B cell (primary cell): ENCODE results near the gene ABCA1. TPM values are rescaled to one million over a fixed set of nuclear protein-coding genes. Genes with fewer than 3 reads are reported as not detected.

Source experiments
- ATAC-seq: fragments of 200-7000 bp; cut with Tn5 transposase; one replicate; pipeline ENCODE4 v1.10.0; 2021; ENCODE audit warnings: low read depth, mild to moderate bottlenecking, moderate number of reproducible peaks, moderate library complexity
- CTCF ChIA-PET: fragments of 350-600 bp; sonication (Branson Sonifier 250); formaldehyde crosslinking; loops from one replicate; lab custom pipeline; 2021; ENCODE audit warnings: antibody characterized with exemption, inconsistent platforms; lab: Charles Lee
- POLR2A ChIA-PET: fragments of 350-600 bp; sonication (Branson Sonifier 250); formaldehyde crosslinking; loops from one replicate; lab custom pipeline; 2021; ENCODE audit warnings: antibody characterized with exemption; lab: Charles Lee
- DNase-seq: peaks from one replicate; pipeline ENCODE4 v3.0.0; 2013
- H2AFZ ChIP-seq: 2 replicates; pipeline ENCODE4 v1.6.1; 2012; ENCODE audit warnings: mild to moderate bottlenecking, low read depth, low read length; ENCODE audit not compliant: insufficient read depth, poor library complexity, severe bottlenecking
- H3K27ac ChIP-seq, 2 donors: 1 replicate in 1 of 2; 2 replicates in 1 of 2; pipeline ENCODE4 v1.5.1; 2012 to 2013; ENCODE audit warnings: low read length in 2 of 2, mild to moderate bottlenecking in 2 of 2, moderate library complexity in 1 of 2
- H3K27me3 ChIP-seq, 4 experiments: fragments of 200-600 bp in 1 of 4; sonication (generic) in 1 of 4; replicated peaks in 1 of 4; 1 replicate in 2 of 4; 2 replicates in 2 of 4; pipeline versions ENCODE4 v1.6.1 to v1.7.0; 2013 to 2016; ENCODE audit warnings: low read length in 3 of 4, mild to moderate bottlenecking in 2 of 4, mixed read lengths in 1 of 4, moderate library complexity in 1 of 4; ENCODE audit not compliant: insufficient read depth in 4 of 4, control insufficient read depth in 3 of 4; ENCODE audit errors: control extremely low read depth in 1 of 4
- H3K36me3 ChIP-seq, 2 experiments: replicated peaks in 1 of 2; 1 replicate in 1 of 2; 2 replicates in 1 of 2; pipeline versions ENCODE4 v1.6.1 to v1.7.1; 2013; ENCODE audit warnings: low read length in 1 of 2; ENCODE audit not compliant: insufficient read depth in 2 of 2, control insufficient read depth in 1 of 2; ENCODE audit errors: control extremely low read depth in 1 of 2, extremely low read depth in 1 of 2
- H3K4me1 ChIP-seq, 2 donors: fragments of 200-600 bp in 1 of 2; sonication (generic) in 1 of 2; 1 replicate in 1 of 2; 2 replicates in 1 of 2; pipeline versions ENCODE4 v1.5.1 to v1.6.1; 2013 to 2017; ENCODE audit warnings: low read length in 2 of 2; ENCODE audit not compliant: control insufficient read depth in 2 of 2, insufficient read depth in 2 of 2
- H3K4me2 ChIP-seq: replicated peaks from 2 replicates; pipeline ENCODE3; 2012; ENCODE audit warnings: mild to moderate bottlenecking, low read depth, low read length; ENCODE audit not compliant: poor library complexity, severe bottlenecking
- H3K4me3 ChIP-seq, 5 experiments: fragments of 200-600 bp in 1 of 5; sonication (generic) in 1 of 5; 1 replicate in 3 of 5; 2 replicates in 2 of 5; pipeline versions ENCODE4 v1.5.1 to v1.7.0; 2011 to 2016; ENCODE audit warnings: low read length in 4 of 5, mild to moderate bottlenecking in 4 of 5, low read depth in 2 of 5, control low read depth in 1 of 5, moderate library complexity in 1 of 5; ENCODE audit not compliant: insufficient read depth in 1 of 5; ENCODE audit errors: control extremely low read depth in 1 of 5, extremely low read depth in 1 of 5
- H3K79me2 ChIP-seq: fragments of 200-600 bp; sonication (generic); one replicate; pipeline ENCODE4 v1.6.0; 2016; ENCODE audit warnings: low read length; ENCODE audit not compliant: control insufficient read depth, insufficient read depth
- H3K9ac ChIP-seq: fragments of 200-600 bp; sonication (generic); 2 replicates; pipeline ENCODE4 v1.6.1; 2017; ENCODE audit warnings: mild to moderate bottlenecking, low read length, moderate library complexity
- H3K9me3 ChIP-seq, 3 donors: one replicate each; pipeline versions ENCODE4 v1.6.1 to v1.7.1; 2013; ENCODE audit warnings: low read length in 2 of 3; ENCODE audit not compliant: control insufficient read depth in 2 of 3, insufficient read depth in 1 of 3; ENCODE audit errors: control extremely low read depth in 1 of 3
- H4K20me1 ChIP-seq: 2 replicates; pipeline ENCODE4 v1.6.0; 2012; ENCODE audit warnings: mild to moderate bottlenecking, low read length; ENCODE audit not compliant: insufficient read depth, control insufficient read depth, poor library complexity, severe bottlenecking
- H3K27ac Mint-ChIP-seq: one replicate; pipeline ENCODE4 v1.8.0; 2021; ENCODE audit warnings: mixed read lengths
- H3K27me3 Mint-ChIP-seq: one replicate; pipeline ENCODE4 v1.8.0; 2021; ENCODE audit warnings: mixed read lengths
- H3K4me1 Mint-ChIP-seq: one replicate; pipeline ENCODE4 v1.8.0; 2021; ENCODE audit warnings: mixed read lengths
- H3K4me3 Mint-ChIP-seq: one replicate; pipeline ENCODE4 v1.8.0; 2021; ENCODE audit warnings: mixed read lengths
- H3K9me3 Mint-ChIP-seq: one replicate; pipeline ENCODE4 v1.8.0; 2022; ENCODE audit warnings: mixed read lengths; ENCODE audit not compliant: insufficient read depth
- CTCF ChIP-seq: fragments of 200-600 bp; IDR thresholded peaks from one replicate; pipeline ENCODE4 v1.8.0; 2022; ENCODE audit warnings: antibody characterized with exemption, mild to moderate bottlenecking
- EZH2 ChIP-seq: IDR thresholded peaks from 2 replicates; pipeline ENCODE4 v1.6.1; 2012; ENCODE audit warnings: borderline replicate concordance, low read depth, mild to moderate bottlenecking, moderate library complexity, low read length; ENCODE audit not compliant: insufficient read depth, poor library complexity, severe bottlenecking
- WGBS: methylation state at CpG from one replicate; pipeline ENCODE4 v1.1.5; 2013; ENCODE audit warnings: missing lambda C conversion rate; ENCODE audit not compliant: insufficient coverage; 5-methylcytosine and 5-hydroxymethylcytosine counted together
- intact Hi-C: fragments of 100-400 bp; cut with micrococcal nuclease; formaldehyde crosslinking; loops from one replicate; pipeline ENCODE4 v1.10.0; 2022
- polyA plus RNA-seq: library from polyadenylated mRNA; depleted of rRNA; stranded (reverse); fragments of >200 nt; gene quantifications from 2 replicates; pipeline ENCODE4 v1.2.3, GENCODE V29; 2012
- total RNA-seq, 2 donors: library from RNA; stranded (reverse); fragments of 120-200 nt in 1 of 2; gene quantifications; 1 replicate in 1 of 2; 2 replicates in 1 of 2; pipeline versions ENCODE4 v1.2.3 to v1.2.4, GENCODE V29; 2013 to 2022

The ABCA1 gene
- total and polyA plus RNA-seq, 2 donors (not counting 1 experiment from before 2014, with no cell fraction given) = 5.2 to 24.0 TPM

DNA sequence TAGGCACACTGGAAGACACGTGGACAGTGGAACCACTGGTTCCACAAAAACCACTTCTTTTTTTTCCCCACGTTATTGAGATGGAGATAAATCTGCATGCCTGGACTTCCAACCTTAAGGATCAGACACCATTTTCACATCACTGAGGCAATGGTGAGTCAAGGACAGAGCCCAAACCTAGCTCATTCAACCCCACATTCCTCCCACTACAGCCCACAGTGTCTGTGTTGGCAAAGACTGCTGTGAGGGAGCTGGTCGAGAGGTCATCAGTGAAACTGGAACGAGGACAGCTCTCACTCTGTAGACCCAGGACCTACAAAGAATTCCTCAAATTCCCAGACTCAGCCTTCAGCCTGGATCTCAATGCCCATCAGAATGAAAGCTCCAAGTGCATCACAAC, 74.8 kb downstream of the ABCA1 start:
- POLR2A ChIA-PET = interaction anchor here (0.6 kb wide), 1 partner anchor 59 kb away, joined by 7 read pairs; no protein-coding TSS in a partner anchor
- Histone ChIP-seq H3K27ac (no peak overlapping the region), H3K79me2 (no peaks in the 10 kb centered on the region), H3K9ac (no peak overlapping the region), H3K9me3 (no peaks in the 10 kb centered on the region), H3K4me2 (no peak overlapping the region), H2AFZ (no peak overlapping the region), H3K36me3 (peaks cover 2 to 55% of the 10 kb centered on the region in 2 experiments), H3K4me1 (no peaks in the 10 kb centered on the region), H3K4me3 (no peak overlapping the region), H4K20me1 (peaks cover 9% of the 10 kb centered on the region), H3K27me3 (no peaks in the 10 kb centered on the region)
- 93% methylated on average over 2 of the region's 4 CpGs for WGBS
- no peak for TF ChIP-seq EZH2
- no peak for TF ChIP-seq CTCF
- ATAC-seq (no peak), DNase-seq (no peak)
- Mint-ChIP-seq H3K9me3 (no peaks in the 10 kb centered on the region), H3K4me3 (no peak overlapping the region), H3K4me1 (no peaks in the 10 kb centered on the region), H3K27ac (no peak overlapping the region), H3K27me3 (no peaks in the 10 kb centered on the region)
- CTCF ChIA-PET = interaction anchor here (2.9 kb wide), 1 partner anchor 10 kb away, joined by 10 read pairs; no protein-coding TSS in a partner anchor
- intact Hi-C loops = no loop called here

DNA sequence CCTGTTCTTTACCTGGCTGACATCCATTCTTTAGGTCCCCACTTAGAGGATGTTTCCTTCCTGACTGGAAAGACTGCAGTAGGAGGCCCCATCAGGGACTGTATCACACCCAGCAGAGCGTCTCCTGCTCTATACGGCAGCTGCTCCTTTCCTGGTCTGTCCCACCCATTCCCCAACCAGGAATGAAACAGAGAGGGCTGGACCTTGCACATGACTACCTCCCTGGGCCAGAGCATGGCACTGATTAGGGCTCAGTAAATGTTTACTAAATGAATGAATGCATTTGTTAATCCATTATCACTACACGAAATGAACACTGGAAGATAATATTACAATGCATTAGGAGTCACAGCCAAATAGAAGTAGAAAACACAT, 76.4 kb downstream of the ABCA1 start:
- TF ChIP-seq CTCF (no peak), EZH2 (no peak)

More for the DNA sequence above, 76.4 kb downstream of the ABCA1 start:
- Histone ChIP-seq H3K4me2 (no peak overlapping the region), H3K9ac (no peak overlapping the region), H3K79me2 (no peaks in the 10 kb centered on the region), H4K20me1 (peaks cover 9% of the 10 kb centered on the region), H3K27ac (no peak overlapping the region), H3K9me3 (no peaks in the 10 kb centered on the region), H3K4me1 (no peaks in the 10 kb centered on the region), H3K4me3 (no peak overlapping the region), H3K36me3 (peaks cover 2 to 47% of the 10 kb centered on the region in 2 experiments), H3K27me3 (no peaks in the 10 kb centered on the region), H2AFZ (no peak overlapping the region)
- ChIA-PET POLR2A (no interaction called here), CTCF (no interaction called here)
- H3K27me3 Mint-ChIP-seq = no peaks in the 10 kb centered on the region
- H3K4me1 Mint-ChIP-seq = no peaks in the 10 kb centered on the region
- no peaks in the 10 kb centered on the region for H3K9me3 Mint-ChIP-seq
- no peak for DNase-seq
- no peak for ATAC-seq
- WGBS = 100% methylated on average over 2 of the region's 3 CpGs
- no peak overlapping the region for H3K4me3 Mint-ChIP-seq
- H3K27ac Mint-ChIP-seq = no peak overlapping the region
- intact Hi-C loops = no loop called here
